GM23338 (cell line): ENCODE data around the gene TNNI3K. TPM values are rescaled to one million over a fixed set of nuclear protein-coding genes. Genes with fewer than 3 reads are reported as not detected.

Source experiments
- ATAC-seq: fragments of 200-7000 bp; cut with Tn5 transposase; 3 replicates; pipeline ENCODE4 v1.9.1; 2020
- DNase-seq: peaks from one replicate; pipeline ENCODE4 v3.0.0-alpha.2; 2015; ENCODE audit warnings: low spot score
- H2AFZ ChIP-seq: fragments of 200-600 bp; sonication (generic); 2 replicates; pipeline ENCODE4 v1.8.0; 2016; ENCODE audit warnings: antibody characterized with exemption, mild to moderate bottlenecking, moderate library complexity
- H3F3A ChIP-seq: fragments of 200-600 bp; sonication (generic); replicated peaks from 2 replicates; pipeline ENCODE4 v1.8.0; 2017; ENCODE audit warnings: antibody characterized with exemption, mixed run types, low read depth
- H3K27ac ChIP-seq: fragments of 200-600 bp; sonication (generic); 2 replicates; pipeline ENCODE4 v1.6.1; 2016; ENCODE audit warnings: low read depth
- H3K27me3 ChIP-seq: fragments of 200-600 bp; sonication (generic); 2 replicates; pipeline ENCODE4 v1.8.0; 2016; ENCODE audit warnings: mild to moderate bottlenecking, mixed run types, moderate library complexity; ENCODE audit not compliant: insufficient read depth
- H3K36me3 ChIP-seq: fragments of 200-600 bp; sonication (generic); 2 replicates; pipeline ENCODE4 v1.8.0; 2016; ENCODE audit warnings: mild to moderate bottlenecking; ENCODE audit not compliant: insufficient read depth
- H3K4me1 ChIP-seq: fragments of 200-600 bp; sonication (generic); 2 replicates; pipeline ENCODE4 v1.8.0; 2016; ENCODE audit warnings: mild to moderate bottlenecking, moderate library complexity; ENCODE audit not compliant: insufficient read depth
- H3K4me2 ChIP-seq: fragments of 200-600 bp; sonication (generic); 2 replicates; pipeline ENCODE4 v1.7.1; 2017; ENCODE audit warnings: mixed run types
- H3K4me3 ChIP-seq: fragments of 200-600 bp; sonication (generic); 2 replicates; pipeline ENCODE4 v1.6.1; 2016; ENCODE audit warnings: mixed run types
- H3K79me2 ChIP-seq: fragments of 200-600 bp; sonication (generic); replicated peaks from 2 replicates; pipeline ENCODE4 v1.8.0; 2017; ENCODE audit warnings: mild to moderate bottlenecking; ENCODE audit not compliant: insufficient read depth
- H3K9me2 ChIP-seq: fragments of 200-600 bp; sonication (generic); 2 replicates; pipeline ENCODE4 v1.8.0; 2017; ENCODE audit not compliant: insufficient read depth
- H4K20me1 ChIP-seq: fragments of 200-600 bp; sonication (generic); replicated peaks from 2 replicates; pipeline ENCODE4 v1.8.0; 2017; ENCODE audit warnings: mild to moderate bottlenecking; ENCODE audit not compliant: insufficient read depth
- H3K27ac Mint-ChIP-seq: 2 replicates; pipeline ENCODE4 v1.8.0; 2020; ENCODE audit warnings: inconsistent platforms, mild to moderate bottlenecking, moderate library complexity, mixed read lengths
- H3K27me3 Mint-ChIP-seq: 3 replicates; pipeline ENCODE4 v1.8.0; 2022; ENCODE audit warnings: low read depth, mild to moderate bottlenecking, moderate library complexity, mixed read lengths, inconsistent platforms; ENCODE audit not compliant: insufficient read depth, poor library complexity
- H3K36me3 Mint-ChIP-seq: 3 replicates; pipeline ENCODE4 v1.8.0; 2021; ENCODE audit warnings: low read depth, mild to moderate bottlenecking, inconsistent platforms, moderate library complexity, mixed read lengths
- H3K4me1 Mint-ChIP-seq: 3 replicates; pipeline ENCODE4 v1.8.0; 2020; ENCODE audit warnings: mild to moderate bottlenecking, inconsistent platforms, mixed read lengths
- H3K4me3 Mint-ChIP-seq: 3 replicates; pipeline ENCODE4 v1.8.0; 2021; ENCODE audit warnings: moderate library complexity, mild to moderate bottlenecking, inconsistent platforms, mixed read lengths
- H3K9me3 Mint-ChIP-seq: 3 replicates; pipeline ENCODE4 v1.8.0; 2020; ENCODE audit warnings: moderate library complexity, mild to moderate bottlenecking, inconsistent platforms, mixed read lengths
- ETS1 ChIP-seq: IDR thresholded peaks from 2 replicates; pipeline ENCODE4 v1.6.1; 2016; ENCODE audit warnings: antibody characterized with exemption
- EZH2 ChIP-seq: fragments of 200-600 bp; sonication (generic); IDR thresholded peaks from one replicate; pipeline ENCODE4 v1.8.0; 2017; ENCODE audit warnings: antibody characterized with exemption, mild to moderate bottlenecking, low read depth; ENCODE audit not compliant: unreplicated experiment
- EZH2phosphoT487 ChIP-seq: fragments of 200-600 bp; sonication (generic); IDR thresholded peaks from one replicate; pipeline ENCODE4 v1.8.1; 2018; ENCODE audit warnings: antibody characterized with exemption; ENCODE audit not compliant: unreplicated experiment
- NANOG ChIP-seq: IDR thresholded peaks from 2 replicates; pipeline ENCODE4 v1.6.1; 2016; ENCODE audit warnings: antibody characterized with exemption, borderline replicate concordance
- POLR2AphosphoS5 ChIP-seq: IDR thresholded peaks from 2 replicates; pipeline ENCODE4 v1.6.1; 2016; ENCODE audit warnings: antibody characterized with exemption, low read depth
- REST ChIP-seq: IDR thresholded peaks from one replicate; pipeline ENCODE4 v1.6.1; 2018; ENCODE audit warnings: antibody characterized with exemption; ENCODE audit not compliant: unreplicated experiment
- STAT1 ChIP-seq: IDR thresholded peaks from one replicate; pipeline ENCODE4 v1.6.1; 2016; ENCODE audit warnings: antibody characterized with exemption; ENCODE audit not compliant: unreplicated experiment
- ZNF114 ChIP-seq: fragments of 250-450 bp; sonication (Bioruptor Pico); IDR thresholded peaks from 2 replicates; pipeline ENCODE4 v1.5.0; 2020; ENCODE audit warnings: mild to moderate bottlenecking, moderate library complexity
- ZNF331 ChIP-seq: fragments of 250-450 bp; sonication (Bioruptor Pico); IDR thresholded peaks from 2 replicates; pipeline ENCODE4 v1.5.0; 2020; ENCODE audit warnings: low read depth, mild to moderate bottlenecking, moderate library complexity
- ZNF462 ChIP-seq: fragments of 250-450 bp; sonication (Bioruptor Pico); IDR thresholded peaks from 2 replicates; pipeline ENCODE4 v1.5.0; 2020; ENCODE audit warnings: mild to moderate bottlenecking, moderate library complexity
- polyA plus RNA-seq: library from polyadenylated mRNA; unstranded; fragments of >200 nt; fragmentation: Nextera tagmentation; extraction: Ambion mirVana; gene quantifications from 2 replicates; pipeline ENCODE4 v1.2.1, GENCODE V29; 2016
- total RNA-seq: library from RNA; depleted of rRNA; stranded (reverse); fragments of >200 nt; shearing (Covaris generic); gene quantifications from 2 replicates; pipeline ENCODE4 v1.2.3, GENCODE V29; 2014

The TNNI3K gene
- total and polyA plus RNA-seq, 2 experiments from 2014 or later = not detected

- Histone ChIP-seq H2AFZ (no peak overlapping the region), H3K79me2 (no peaks in the 10 kb centered on the region), H3K9me2 (no peaks in the 10 kb centered on the region), H3K4me1 (peaks cover 24% of the 10 kb centered on the region; the same call in 1 of the 2 replicates), H3K36me3 (no peaks in the 10 kb centered on the region), H3F3A (no peaks in the 10 kb centered on the region), H3K4me3 (no peak overlapping the region), H4K20me1 (no peaks in the 10 kb centered on the region), H3K27me3 (no peaks in the 10 kb centered on the region), H3K27ac (no peak overlapping the region), H3K4me2 (no peak overlapping the region)
- DNase-seq = peak; percentile 12
- Mint-ChIP-seq H3K27me3 (peaks cover 4% of the 10 kb centered on the region), H3K36me3 (no peaks in the 10 kb centered on the region), H3K4me3 (no peak overlapping the region), H3K9me3 (no peaks in the 10 kb centered on the region; the same call in 2 of the 3 replicates), H3K4me1 (peaks cover 6% of the 10 kb centered on the region), H3K27ac (no peak overlapping the region)
- no peak for ATAC-seq
- TF ChIP-seq EZH2phosphoT487 (no peak), NANOG (peak; percentile 58; the same call in 1 of the 2 replicates)
Observed at GRCh38 chr1:74368335-74368734, 133.1 kb downstream of the TNNI3K start.

- Mint-ChIP-seq H3K36me3 (no peaks in the 10 kb centered on the region), H3K27me3 (no peaks in the 10 kb centered on the region), H3K4me3 (no peak overlapping the region), H3K27ac (no peak overlapping the region), H3K4me1 (0 out of 3 replicates have a peak, but pooled peaks cover under 1% of the 10 kb centered on the region), H3K9me3 (no peaks in the 10 kb centered on the region)
- H3K27me3 ChIP-seq = no peaks in the 10 kb centered on the region
- H3K79me2 ChIP-seq = no peaks in the 10 kb centered on the region
- no peak overlapping the region for H3K4me2 ChIP-seq
- no peak for ATAC-seq
- H3K27ac ChIP-seq = no peak overlapping the region
- H3K36me3 ChIP-seq = no peaks in the 10 kb centered on the region
- no peaks in the 10 kb centered on the region for H3K9me2 ChIP-seq
- H3F3A ChIP-seq = no peaks in the 10 kb centered on the region
- H2AFZ ChIP-seq = no peak overlapping the region
- H4K20me1 ChIP-seq = no peaks in the 10 kb centered on the region
- no peak overlapping the region for H3K4me3 ChIP-seq
- no peaks in the 10 kb centered on the region for H3K4me1 ChIP-seq
- DNase-seq = no peak
- TF ChIP-seq ZNF114 (no peak), EZH2 (no peak), ZNF331 (CRISPR knock-in tag) (no peak), ETS1 (no peak), STAT1 (no peak), POLR2AphosphoS5 (no peak), ZNF462 (CRISPR knock-in tag) (no peak), REST (no peak)
Observed at GRCh38 chr1:74375376-74375775, 140.2 kb downstream of the TNNI3K start.
